ENCODE measurements around the gene APLF. TPM values are rescaled to one million over a fixed set of nuclear protein-coding genes. Genes with fewer than 3 reads are reported as not detected.

APLF gene
- polyA plus RNA-seq, 2 of the 4 experiments (the other 2 are of a cell fraction), result 1.5 to 2.8 TPM

DNA sequence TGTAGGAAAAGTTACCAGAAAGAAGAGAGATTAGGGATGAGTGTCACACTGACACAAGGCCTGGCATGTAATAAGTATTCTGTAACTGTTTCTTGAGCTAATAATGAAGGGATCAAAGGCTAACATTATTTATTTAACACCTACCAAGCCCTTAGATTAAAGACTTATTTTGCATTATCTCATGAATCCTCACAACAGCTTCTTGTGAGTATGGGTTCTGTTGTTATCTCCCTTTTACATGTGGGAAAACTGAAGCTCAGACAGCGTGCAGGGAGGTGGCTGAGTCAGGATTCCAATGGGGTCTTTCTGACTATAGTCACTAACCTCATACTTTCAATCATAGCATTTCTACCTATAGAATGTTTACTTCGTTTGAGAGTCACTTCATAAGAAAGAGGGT is 97.0 kb downstream of the APLF start:
- POLR2A ChIA-PET, result no interaction called here
- no peak for DNase-seq (ENCODE audit: low read depth in 1 of 2, low spot score in 1 of 2)
- ATAC-seq, result no peak
- H3K4me1 ChIP-seq, result peaks cover 9% of the 10 kb centered on the region; the same call in 2 of the 3 replicates
- H3K9me3 ChIP-seq, result no peaks in the 10 kb centered on the region
- CTCF ChIA-PET, result interaction anchor here (1.0 kb wide), 1 partner anchor 13 kb away, joined by 3 read pairs; no protein-coding TSS in a partner anchor
- no peak overlapping the region for H3K4me2 ChIP-seq
- H3K27ac ChIP-seq, result no peak overlapping the region
- no peak overlapping the region for H3K4me3 ChIP-seq
- TF ChIP-seq, protein P1, sequence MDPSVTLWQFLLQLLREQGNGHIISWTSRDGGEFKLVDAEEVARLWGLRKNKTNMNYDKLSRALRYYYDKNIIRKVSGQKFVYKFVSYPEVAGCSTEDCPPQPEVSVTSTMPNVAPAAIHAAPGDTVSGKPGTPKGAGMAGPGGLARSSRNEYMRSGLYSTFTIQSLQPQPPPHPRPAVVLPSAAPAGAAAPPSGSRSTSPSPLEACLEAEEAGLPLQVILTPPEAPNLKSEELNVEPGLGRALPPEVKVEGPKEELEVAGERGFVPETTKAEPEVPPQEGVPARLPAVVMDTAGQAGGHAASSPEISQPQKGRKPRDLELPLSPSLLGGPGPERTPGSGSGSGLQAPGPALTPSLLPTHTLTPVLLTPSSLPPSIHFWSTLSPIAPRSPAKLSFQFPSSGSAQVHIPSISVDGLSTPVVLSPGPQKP (IDR thresholded peaks at IDR 0.05; ENCODE audit: low read depth, low read length), result no peak
- TF ChIP-seq NFE2L2 (conservative IDR thresholded peaks at IDR 0.05; ENCODE audit: low read length), result no peak
- TF ChIP-seq EHF (CRISPR knock-in tag; IDR thresholded peaks at IDR 0.05), result no peak
- TF ChIP-seq TFCP2L1 (CRISPR knock-in tag; IDR thresholded peaks at IDR 0.05), result no peak
- TF ChIP-seq FOSL2 (IDR thresholded peaks at IDR 0.05), result no peak
- TF ChIP-seq FOSL2 (CRISPR knock-in tag; IDR thresholded peaks at IDR 0.05), result no peak
- TF ChIP-seq NPAS2 (CRISPR knock-in tag; IDR thresholded peaks at IDR 0.05; ENCODE audit: borderline replicate concordance), result no peak
- TF ChIP-seq, protein P2, sequence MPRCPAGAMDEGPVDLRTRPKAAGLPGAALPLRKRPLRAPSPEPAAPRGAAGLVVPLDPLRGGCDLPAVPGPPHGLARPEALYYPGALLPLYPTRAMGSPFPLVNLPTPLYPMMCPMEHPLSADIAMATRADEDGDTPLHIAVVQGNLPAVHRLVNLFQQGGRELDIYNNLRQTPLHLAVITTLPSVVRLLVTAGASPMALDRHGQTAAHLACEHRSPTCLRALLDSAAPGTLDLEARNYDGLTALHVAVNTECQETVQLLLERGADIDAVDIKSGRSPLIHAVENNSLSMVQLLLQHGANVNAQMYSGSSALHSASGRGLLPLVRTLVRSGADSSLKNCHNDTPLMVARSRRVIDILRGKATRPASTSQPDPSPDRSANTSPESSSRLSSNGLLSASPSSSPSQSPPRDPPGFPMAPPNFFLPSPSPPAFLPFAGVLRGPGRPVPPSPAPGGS (IDR thresholded peaks at IDR 0.05), result no peak
- TF ChIP-seq, protein P3, sequence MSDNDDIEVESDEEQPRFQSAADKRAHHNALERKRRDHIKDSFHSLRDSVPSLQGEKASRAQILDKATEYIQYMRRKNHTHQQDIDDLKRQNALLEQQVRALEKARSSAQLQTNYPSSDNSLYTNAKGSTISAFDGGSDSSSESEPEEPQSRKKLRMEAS (IDR thresholded peaks at IDR 0.05), result no peak
- TF ChIP-seq RFX5 (IDR thresholded peaks at IDR 0.05), result no peak
- TF ChIP-seq EP300 (IDR thresholded peaks at IDR 0.05), result no peak
- TF ChIP-seq HOXA7 (CRISPR knock-in tag; IDR thresholded peaks at IDR 0.05), result no peak
- TF ChIP-seq, protein P4, sequence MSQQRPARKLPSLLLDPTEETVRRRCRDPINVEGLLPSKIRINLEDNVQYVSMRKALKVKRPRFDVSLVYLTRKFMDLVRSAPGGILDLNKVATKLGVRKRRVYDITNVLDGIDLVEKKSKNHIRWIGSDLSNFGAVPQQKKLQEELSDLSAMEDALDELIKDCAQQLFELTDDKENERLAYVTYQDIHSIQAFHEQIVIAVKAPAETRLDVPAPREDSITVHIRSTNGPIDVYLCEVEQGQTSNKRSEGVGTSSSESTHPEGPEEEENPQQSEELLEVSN (IDR thresholded peaks at IDR 0.05; ENCODE audit: borderline replicate concordance, low read depth), result no peak
- TF ChIP-seq, protein P5, sequence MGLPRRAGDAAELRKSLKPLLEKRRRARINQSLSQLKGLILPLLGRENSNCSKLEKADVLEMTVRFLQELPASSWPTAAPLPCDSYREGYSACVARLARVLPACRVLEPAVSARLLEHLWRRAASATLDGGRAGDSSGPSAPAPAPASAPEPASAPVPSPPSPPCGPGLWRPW (IDR thresholded peaks at IDR 0.05), result no peak
- no peak for FAIRE-seq
- 50% methylated on average over 2 of the region's 2 CpGs for WGBS (ENCODE audit: missing lambda C conversion rate)

DNA sequence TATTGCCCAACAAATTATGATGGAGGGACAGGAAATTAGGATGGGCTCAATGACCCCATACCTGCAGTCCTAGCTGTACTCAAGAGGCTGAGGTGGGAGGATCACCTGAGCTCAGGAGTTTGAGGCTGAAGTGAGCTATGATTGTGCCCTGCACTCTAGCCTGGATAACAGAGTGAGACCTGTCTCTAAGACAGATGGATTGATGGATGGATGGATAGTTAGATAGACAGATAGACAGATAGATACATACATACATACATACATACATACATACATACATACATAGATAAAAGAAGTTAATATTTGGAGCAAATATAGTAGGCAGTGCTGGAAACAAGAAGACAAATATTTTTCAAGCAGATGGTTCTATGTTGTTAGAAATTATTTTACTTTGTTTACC is 97.9 kb downstream of the APLF start:
- DNase-seq (ENCODE audit: low read depth in 1 of 2, low spot score in 1 of 2) (no peak), ATAC-seq (no peak), FAIRE-seq (no peak)
- CTCF ChIA-PET, result no interaction called here
- no peaks in the 10 kb centered on the region for H3K9me3 ChIP-seq
- H3K4me3 ChIP-seq, result no peak overlapping the region
- no peak overlapping the region for H3K4me2 ChIP-seq
- H3K27ac ChIP-seq, result no peak overlapping the region
- TF ChIP-seq EP300 (IDR thresholded peaks at IDR 0.05) (no peak), HOXB13 (CRISPR knock-in tag; IDR thresholded peaks at IDR 0.05; ENCODE audit: low read depth) (no peak), JUNB (IDR thresholded peaks at IDR 0.05) (no peak), KDM1A (IDR thresholded peaks at IDR 0.05; ENCODE audit: low read depth) (no peak), ZFP36 (IDR thresholded peaks at IDR 0.05; ENCODE audit: borderline replicate concordance, partially characterized antibody) (no peak), FOSB (CRISPR knock-in tag; IDR thresholded peaks at IDR 0.05) (no peak), JUN (IDR thresholded peaks at IDR 0.05) (no peak), KDM5A (IDR thresholded peaks at IDR 0.05) (no peak), NFE2L2 (conservative IDR thresholded peaks at IDR 0.05; ENCODE audit: low read length) (no peak), NR3C1 (IDR thresholded peaks at IDR 0.05) (no peak), HDAC2 (IDR thresholded peaks at IDR 0.05) (no peak)
- TF ChIP-seq, protein P6, sequence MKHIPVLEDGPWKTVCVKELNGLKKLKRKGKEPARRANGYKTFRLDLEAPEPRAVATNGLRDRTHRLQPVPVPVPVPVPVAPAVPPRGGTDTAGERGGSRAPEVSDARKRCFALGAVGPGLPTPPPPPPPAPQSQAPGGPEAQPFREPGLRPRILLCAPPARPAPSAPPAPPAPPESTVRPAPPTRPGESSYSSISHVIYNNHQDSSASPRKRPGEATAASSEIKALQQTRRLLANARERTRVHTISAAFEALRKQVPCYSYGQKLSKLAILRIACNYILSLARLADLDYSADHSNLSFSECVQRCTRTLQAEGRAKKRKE (CRISPR knock-in tag; IDR thresholded peaks at IDR 0.05; ENCODE audit: low read depth), result no peak
- TF ChIP-seq, protein P7, sequence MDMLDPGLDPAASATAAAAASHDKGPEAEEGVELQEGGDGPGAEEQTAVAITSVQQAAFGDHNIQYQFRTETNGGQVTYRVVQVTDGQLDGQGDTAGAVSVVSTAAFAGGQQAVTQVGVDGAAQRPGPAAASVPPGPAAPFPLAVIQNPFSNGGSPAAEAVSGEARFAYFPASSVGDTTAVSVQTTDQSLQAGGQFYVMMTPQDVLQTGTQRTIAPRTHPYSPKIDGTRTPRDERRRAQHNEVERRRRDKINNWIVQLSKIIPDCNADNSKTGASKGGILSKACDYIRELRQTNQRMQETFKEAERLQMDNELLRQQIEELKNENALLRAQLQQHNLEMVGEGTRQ (IDR thresholded peaks at IDR 0.05), result no peak
- POLR2A ChIA-PET, result no interaction called here
- H3K4me1 ChIP-seq, result peaks cover 9% of the 10 kb centered on the region; the same call in 2 of the 3 replicates

Data from A549 (cell line).